GM21526 (cell line): ENCODE results near the gene MACO1.

Experiments
- ATAC-seq: cut with Tn5 transposase; IDR thresholded peaks from one replicate; pipeline ENCODE4 v1.9.1; 2021; ENCODE audit warnings: moderate library complexity; ENCODE audit not compliant: unreplicated experiment, low FRiP score

Gene MACO1

DNA sequence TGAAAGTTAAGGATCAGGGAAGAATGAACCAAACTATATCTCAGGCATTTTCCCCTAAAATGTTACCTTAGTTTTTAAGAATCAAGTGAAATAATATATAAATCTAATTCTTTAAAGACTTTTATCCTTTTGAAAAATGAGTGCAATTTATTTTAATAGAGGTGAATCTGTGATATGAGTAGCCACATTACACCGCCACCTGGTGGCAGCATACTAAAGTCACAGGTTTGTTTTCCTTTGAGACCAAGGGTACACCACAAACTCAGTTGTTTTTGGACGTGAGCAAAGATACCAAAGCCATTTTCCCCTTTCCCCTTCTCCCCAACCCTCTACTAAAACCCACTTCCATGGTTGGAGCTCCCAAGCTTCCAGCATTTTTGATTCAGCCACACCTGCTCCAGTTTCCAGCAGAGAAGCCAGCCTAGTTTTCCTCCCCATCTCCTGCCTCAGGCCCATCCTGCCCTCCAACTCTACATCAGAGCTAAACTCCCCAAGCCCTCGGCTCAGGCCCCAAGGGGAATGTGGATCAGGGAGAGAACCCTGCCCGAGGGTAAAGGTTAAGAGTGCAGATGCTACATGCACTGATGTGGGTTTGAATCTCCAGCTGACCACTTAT is 89.9 kb downstream of the MACO1 start:
- no peak for ATAC-seq

DNA sequence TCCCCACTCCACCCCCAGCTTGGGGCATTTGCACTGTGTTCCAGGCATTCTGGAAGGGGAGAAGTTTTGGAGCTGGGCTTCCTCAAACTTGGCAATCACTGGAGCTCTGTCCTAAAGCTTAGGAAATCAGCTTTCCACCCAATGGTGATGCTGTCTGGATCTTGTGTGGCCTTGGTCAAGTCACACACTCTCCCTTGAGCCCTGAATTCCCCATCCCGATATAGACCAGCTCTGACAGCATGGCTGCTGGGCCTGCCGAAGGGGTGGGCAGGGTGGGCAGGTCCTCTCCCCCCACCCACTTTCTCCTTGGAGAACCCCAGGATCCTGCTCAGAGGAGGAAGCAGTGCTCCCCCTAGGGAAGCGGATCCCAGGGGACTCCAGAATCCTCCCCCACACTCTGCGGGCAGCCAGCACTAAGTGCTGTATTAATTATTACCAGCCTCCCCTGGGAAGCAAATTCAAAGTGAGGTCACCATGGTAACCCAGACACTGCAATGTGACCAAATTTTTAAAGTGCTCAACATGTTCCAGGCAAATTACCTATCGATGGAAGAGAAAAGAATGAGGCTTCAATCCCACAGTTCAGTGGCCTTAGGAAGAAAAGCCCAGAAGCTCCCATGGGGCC is 91.4 kb downstream of the MACO1 start:
- ATAC-seq = no peak

DNA sequence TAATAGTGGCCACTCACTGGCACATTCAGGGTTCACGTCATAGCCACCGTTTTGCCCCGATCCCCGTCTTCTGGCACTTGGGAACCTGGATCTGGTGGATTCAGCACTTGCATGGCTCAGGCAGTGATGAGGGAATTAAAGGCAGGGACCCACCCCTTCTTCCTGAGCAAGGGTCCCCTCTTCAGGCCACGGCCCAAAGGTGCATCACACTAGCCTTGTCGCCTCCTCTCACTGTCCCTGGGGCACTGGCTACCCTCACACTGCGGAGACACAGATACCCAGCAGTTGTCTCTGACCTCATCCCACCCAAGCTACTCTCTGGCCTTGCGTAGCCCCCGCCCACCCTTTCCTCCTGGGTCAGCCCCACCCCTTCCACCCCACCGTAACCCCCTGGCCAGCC is 92.8 kb downstream of the MACO1 start:
- no peak for ATAC-seq

DNA sequence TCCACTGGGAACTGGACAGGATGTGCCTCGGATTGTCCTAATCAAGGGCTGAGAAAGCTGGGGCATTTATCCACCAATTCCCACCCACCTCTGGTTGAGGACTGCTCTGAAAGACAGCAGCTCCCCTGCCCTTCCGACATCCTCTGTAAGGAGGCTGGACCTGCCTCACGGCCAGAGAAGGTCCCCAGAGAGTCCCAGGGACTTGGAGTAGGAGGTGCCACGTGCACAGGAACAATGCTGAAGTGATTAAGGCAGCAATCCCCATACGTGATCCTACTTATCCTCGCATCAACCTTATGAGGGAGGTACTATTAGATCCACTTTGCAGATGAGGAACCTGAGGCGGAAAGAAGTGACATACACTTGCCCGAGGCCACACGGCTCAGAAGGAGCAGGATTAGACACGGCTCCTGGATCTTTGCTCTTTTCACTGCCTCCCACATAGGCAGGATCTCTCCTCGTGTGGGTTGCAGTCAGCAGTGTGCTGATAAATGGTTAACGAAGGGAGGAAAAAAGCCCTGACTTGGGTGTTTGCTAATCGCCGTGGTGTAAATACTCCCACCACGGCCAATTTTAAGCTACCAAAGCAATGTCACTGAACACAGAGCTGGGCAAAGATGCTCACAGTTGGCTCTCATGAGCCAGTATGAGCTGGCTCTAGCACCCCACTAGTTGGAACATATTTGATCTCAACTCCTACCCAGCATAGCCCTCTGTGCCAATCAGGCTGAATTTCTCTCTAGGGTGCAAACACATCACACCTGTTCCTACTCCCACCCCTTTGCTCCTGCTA is 94.1 kb downstream of the MACO1 start:
- ATAC-seq = no peak

DNA sequence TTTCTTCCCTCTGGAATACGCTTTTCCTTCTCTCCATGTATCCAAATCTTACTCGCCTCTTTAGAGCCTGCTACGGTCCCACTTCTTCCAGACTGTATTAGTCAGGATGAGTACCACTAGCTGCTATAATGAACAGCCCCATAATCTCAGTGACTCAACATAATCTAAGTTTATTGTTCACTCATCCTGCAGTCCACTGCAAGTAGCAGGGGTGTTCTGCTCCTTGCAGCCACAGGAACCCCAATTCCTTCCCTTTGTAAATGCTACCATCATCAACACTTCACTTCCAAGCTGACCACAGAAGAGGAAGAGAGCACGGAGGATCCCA is 94.6 kb downstream of the MACO1 start:
- no peak for ATAC-seq

DNA sequence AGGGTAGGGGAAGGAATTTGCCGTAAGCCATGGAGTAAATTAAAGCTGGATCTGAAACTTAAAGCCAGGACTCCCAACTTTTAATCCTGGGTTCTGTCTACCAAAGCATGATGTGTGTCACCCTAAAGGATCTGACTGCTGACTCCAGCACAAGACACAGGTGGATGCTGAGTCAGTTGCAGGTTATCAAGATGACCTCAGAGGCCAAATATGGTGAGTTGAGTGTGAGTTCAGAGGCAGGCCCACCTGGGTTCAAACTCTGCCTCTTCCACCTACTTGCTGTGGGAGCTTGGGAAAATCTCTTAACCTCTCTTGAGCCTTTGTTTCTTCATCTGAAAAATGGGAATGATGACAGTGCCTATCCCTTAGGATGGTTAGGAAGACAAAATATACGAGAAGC is 96.1 kb downstream of the MACO1 start:
- ATAC-seq = no peak

DNA sequence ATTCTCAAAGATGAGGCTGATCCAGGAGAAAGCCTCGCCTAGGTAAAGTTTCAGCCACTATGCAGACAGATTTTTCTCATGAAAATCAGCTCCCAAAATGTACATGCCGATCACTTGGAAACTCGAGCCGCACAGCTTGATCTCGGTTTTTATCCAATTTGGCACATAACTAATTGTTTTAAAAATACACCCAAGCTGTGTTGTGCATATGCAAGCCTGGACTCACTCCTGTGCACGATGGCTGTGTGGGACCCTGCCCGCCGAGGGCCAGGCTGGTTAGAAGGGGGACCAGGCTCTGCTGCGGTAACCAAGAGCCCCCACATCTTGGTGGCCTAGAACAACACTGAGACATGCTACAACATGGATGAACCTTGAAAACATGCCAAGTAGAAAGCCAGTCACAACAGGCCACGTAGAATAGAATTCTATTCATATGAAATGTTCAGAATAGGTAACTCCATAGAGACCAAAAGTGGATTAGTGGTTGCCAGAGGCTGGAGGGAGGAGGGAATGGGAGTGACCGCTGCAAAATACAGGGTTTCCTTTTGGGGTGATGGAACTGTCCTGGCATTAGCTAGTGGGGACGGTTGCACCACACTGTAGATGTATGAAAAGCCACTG is 96.6 kb downstream of the MACO1 start:
- ATAC-seq = no peak

GRCh38 chr1:25527946-25528595 is 97.4 kb downstream of the MACO1 start:
- no peak for ATAC-seq

DNA sequence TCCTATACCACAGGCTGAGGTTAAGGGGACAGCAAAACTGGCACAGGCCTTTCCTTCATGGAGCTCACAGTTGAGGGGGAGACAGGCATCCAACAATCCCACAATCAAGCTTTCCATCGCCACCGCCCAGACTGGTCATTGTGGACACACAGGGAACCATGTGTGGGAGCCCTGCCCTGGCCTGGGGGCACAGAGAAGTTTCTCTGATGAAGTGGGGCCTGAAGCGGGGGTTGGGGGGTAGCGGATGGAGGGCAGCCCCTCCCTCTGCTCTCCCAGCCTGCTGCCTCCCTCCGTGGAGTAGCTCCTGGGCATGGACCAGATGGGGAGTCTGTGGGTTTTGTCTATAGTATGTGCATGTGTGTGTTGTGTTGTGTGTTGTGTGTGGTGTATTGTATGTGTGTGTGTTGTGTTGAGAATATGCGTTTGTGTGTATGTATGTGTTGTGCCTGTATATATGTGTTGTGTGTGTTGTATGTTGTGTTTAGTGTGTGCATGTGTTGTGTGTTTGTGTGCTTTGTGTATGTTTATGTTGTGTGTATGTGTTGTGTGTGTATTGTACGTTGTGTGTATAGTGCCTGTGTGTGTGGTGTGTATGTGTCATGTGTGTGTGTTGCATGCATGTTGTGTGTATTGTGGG is 98.3 kb downstream of the MACO1 start:
- ATAC-seq = no peak

GRCh38 chr1:25529518-25530185 is 99.0 kb downstream of the MACO1 start:
- ATAC-seq = no peak

DNA sequence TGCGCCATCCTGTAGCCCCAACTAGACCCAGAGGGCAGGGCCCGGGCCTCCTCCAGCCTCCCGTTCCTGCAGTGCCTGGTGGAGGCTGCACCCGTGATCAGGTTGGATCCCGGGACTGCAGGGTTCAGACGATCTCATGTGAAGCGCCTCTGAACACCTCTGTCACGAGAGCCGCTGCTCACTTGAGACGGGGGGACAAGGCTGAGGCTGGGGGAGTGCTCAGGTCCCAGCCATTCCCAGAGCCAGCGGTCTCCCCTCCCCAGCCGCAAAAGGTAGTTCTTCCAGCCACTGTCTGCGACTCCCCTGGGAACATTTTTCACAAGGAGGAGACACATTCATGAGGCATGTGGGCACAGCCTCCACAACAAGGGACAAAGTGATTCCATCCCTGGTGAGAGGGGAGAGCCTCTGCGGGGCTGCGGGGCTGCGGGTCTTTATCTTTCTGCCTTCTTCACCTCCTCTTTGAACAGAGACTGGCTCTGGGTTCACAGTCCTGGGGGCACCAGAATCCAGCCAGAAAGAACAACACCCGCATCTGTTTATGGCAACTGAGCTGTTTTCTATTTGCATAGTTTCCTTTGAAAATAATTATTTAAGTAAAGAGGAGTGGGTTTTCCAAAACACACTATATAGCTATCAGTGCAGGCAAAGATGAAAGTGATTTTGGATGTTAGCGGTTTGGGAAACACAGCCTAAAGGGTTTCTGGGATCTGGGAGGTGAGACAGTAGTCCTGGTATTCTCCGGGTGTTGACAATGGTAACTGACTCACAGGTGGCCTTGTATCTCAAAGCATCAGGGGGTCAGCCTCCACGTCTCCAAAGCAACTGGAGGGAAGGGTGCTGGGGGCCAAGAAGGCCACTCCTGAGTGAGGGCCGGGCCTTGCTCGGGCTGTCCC is 99.7 kb downstream of the MACO1 start:
- ATAC-seq = no peak

GRCh38 chr1:25531082-25531461 is 100.4 kb downstream of the MACO1 start:
- no peak for ATAC-seq

- ATAC-seq = no peak
Observed at GRCh38 chr1:25532970-25533369, 102.3 kb downstream of the MACO1 start.

DNA sequence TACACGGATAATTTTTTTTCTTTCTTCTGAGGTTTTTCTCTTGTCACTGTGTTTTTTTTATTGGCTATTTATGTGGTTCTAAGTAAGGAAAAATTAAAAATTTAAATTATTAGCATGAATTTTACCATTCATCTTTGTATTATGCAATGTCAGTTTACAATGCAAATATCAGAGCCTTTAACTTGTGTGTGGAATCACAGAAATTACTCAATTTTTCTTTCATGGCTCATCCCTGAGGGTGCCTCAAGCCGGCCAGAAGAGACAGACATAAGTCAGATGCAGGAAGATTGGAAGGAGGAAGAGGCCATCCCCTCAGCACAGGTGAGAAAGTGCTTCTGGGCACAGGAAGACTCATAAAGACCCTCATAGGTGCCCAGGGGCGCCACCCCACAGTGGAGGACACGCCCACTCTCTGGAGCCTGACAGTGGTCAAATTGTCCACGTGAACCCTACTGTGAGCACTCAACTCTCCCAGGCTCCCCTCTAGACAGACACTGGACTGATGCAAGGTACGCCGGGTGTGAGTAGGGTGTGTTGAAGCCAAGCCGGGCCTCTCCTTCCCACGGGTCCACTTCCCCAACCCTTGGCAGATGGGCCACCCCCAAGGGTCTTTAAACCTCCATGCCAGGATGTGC is 103.2 kb downstream of the MACO1 start:
- ATAC-seq = no peak

GRCh38 chr1:25534410-25534788 is 103.7 kb downstream of the MACO1 start:
- no peak for ATAC-seq

DNA sequence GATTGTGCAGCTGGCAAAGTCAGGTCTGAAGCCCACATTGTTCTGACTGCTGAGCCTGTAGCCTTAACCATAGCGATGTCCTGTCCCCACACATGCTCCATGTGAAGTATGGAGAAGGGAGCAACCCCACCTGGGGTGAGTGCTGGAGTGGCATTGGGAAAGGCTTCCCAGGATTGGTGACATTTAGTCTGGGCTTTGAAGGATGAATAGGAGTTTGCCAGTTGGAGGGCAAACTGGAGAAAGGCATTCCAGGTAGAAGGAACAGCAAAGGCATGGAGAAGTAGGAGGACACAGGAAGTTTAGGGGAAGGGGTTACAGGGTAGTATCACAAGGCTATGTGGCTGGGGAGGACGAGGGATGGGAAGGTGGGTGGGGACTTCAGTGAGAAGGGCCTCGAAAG is 105.4 kb downstream of the MACO1 start:
- no peak for ATAC-seq

- ATAC-seq = no peak
Observed at GRCh38 chr1:25537153-25537831, 106.6 kb downstream of the MACO1 start.

- no peak for ATAC-seq
Observed at GRCh38 chr1:25538191-25538767, 107.6 kb downstream of the MACO1 start.
